SK-N-SH (cell line): ENCODE measurements around the gene RTP2.

Experiments
- CTCF ChIP-seq: fragments of 200-600 bp; sonication (generic); IDR thresholded peaks from 2 replicates; pipeline ENCODE4 v1.6.1; 2017; ENCODE audit warnings: antibody characterized with exemption, mild to moderate bottlenecking, moderate library complexity
- MAX ChIP-seq: IDR thresholded peaks from 2 replicates; pipeline ENCODE4 v1.4.0; 2012; ENCODE audit warnings: low read depth
- NRF1 ChIP-seq: IDR thresholded peaks from 2 replicates; pipeline ENCODE4 v1.6.1; 2012; ENCODE audit warnings: low read depth, mild to moderate bottlenecking, low read length
- RAD21 ChIP-seq: IDR thresholded peaks from 2 replicates; pipeline ENCODE4 v1.6.1; 2012; ENCODE audit warnings: mild to moderate bottlenecking, low read length
- RCOR1 ChIP-seq: fragments of 150-350 bp; IDR thresholded peaks from 2 replicates; pipeline ENCODE4 v1.6.1; 2017; ENCODE audit warnings: antibody characterized with exemption, low read length
- RFX5 ChIP-seq: IDR thresholded peaks from 2 replicates; pipeline ENCODE4 v1.6.1; 2012; ENCODE audit warnings: mild to moderate bottlenecking, improper control_type of control experiment, low read length

- TF ChIP-seq RAD21 (no peak), CTCF (no peak), MAX (no peak), NRF1 (no peak), RFX5 (no peak), RCOR1 (no peak)
Measured at GRCh38 chr3:187689984-187690383, 12.4 kb downstream of the RTP2 start.
